Measurements from ENCODE around the gene CCNY. TPM values are rescaled to one million over a fixed set of nuclear protein-coding genes. Genes with fewer than 3 reads are reported as not detected.
A peak's percentile ranks its signal among the peaks of the same experiment; 100 is the strongest.

The CCNY gene
- total RNA-seq, 3 donors from 2014 or later (not counting 1 experiment from before 2014, with no cell fraction given), result 71.0 to 87.2 (median 74.3) TPM

- no peaks in the 10 kb centered on the region for H3K27me3 Mint-ChIP-seq (ENCODE audit: low read depth in 2 of 2)
- DNase-seq, result no peak
- 29% methylated on average over 1 of the region's 2 CpGs for WGBS (ENCODE audit: insufficient coverage)
- TF ChIP-seq CTCF (IDR thresholded peaks at IDR 0.05), result no peak
- no peaks in the 10 kb centered on the region for H3K36me3 Mint-ChIP-seq
- intact Hi-C loops (cut with micrococcal nuclease), result no loop called here
- no peaks in the 10 kb centered on the region for H3K9me3 Mint-ChIP-seq
- Histone ChIP-seq H3K4me3 (ENCODE audit: low read length) (no peak overlapping the region), H3K9me3 (ENCODE audit: control insufficient read depth, insufficient read depth, low read length) (no peaks in the 10 kb centered on the region), H3K36me3 (ENCODE audit: control insufficient read depth, insufficient read depth, low read length) (no peaks in the 10 kb centered on the region), H3K27me3 (ENCODE audit: control insufficient read depth, insufficient read depth, low read length) (no peaks in the 10 kb centered on the region), H3K4me1 (ENCODE audit: control insufficient read depth, insufficient read depth, low read length) (no peaks in the 10 kb centered on the region), H3K27ac (ENCODE audit: low read length) (no peak overlapping the region)
- peaks cover 27 to 40% of the 10 kb centered on the region in 2 donors for H3K4me1 Mint-ChIP-seq
- ATAC-seq, result no peak
- H3K27ac Mint-ChIP-seq, result no peak overlapping the region
- no peak overlapping the region for H3K4me3 Mint-ChIP-seq
Observed at GRCh38 chr10:35328404-35329037, 7.8 kb upstream of the CCNY start.

- Mint-ChIP-seq H3K27ac (peak overlapping the region in 1 of 2 donors; percentile 11), H3K4me1 (peaks cover 29 to 48% of the 10 kb centered on the region in 2 donors), H3K36me3 (no peaks in the 10 kb centered on the region), H3K9me3 (no peaks in the 10 kb centered on the region), H3K4me3 (no peak overlapping the region), H3K27me3 (ENCODE audit: low read depth in 2 of 2) (no peaks in the 10 kb centered on the region)
- intact Hi-C loops (cut with micrococcal nuclease), result no loop called here
- Histone ChIP-seq H3K36me3 (ENCODE audit: control insufficient read depth, insufficient read depth, low read length) (peaks cover 2% of the 10 kb centered on the region), H3K27me3 (ENCODE audit: control insufficient read depth, insufficient read depth, low read length) (no peaks in the 10 kb centered on the region), H3K9me3 (ENCODE audit: control insufficient read depth, insufficient read depth, low read length) (no peaks in the 10 kb centered on the region), H3K4me3 (ENCODE audit: low read length) (no peak overlapping the region), H3K4me1 (ENCODE audit: control insufficient read depth, insufficient read depth, low read length) (no peaks in the 10 kb centered on the region), H3K27ac (ENCODE audit: low read length) (no peak overlapping the region)
- ATAC-seq (no peak), DNase-seq (no peak)
- WGBS (ENCODE audit: insufficient coverage), result 89% methylated on average over 4 of the region's 4 CpGs
- no peak for TF ChIP-seq CTCF (IDR thresholded peaks at IDR 0.05)
Observed at GRCh38 chr10:35329520-35329919, 6.8 kb upstream of the CCNY start.

DNA sequence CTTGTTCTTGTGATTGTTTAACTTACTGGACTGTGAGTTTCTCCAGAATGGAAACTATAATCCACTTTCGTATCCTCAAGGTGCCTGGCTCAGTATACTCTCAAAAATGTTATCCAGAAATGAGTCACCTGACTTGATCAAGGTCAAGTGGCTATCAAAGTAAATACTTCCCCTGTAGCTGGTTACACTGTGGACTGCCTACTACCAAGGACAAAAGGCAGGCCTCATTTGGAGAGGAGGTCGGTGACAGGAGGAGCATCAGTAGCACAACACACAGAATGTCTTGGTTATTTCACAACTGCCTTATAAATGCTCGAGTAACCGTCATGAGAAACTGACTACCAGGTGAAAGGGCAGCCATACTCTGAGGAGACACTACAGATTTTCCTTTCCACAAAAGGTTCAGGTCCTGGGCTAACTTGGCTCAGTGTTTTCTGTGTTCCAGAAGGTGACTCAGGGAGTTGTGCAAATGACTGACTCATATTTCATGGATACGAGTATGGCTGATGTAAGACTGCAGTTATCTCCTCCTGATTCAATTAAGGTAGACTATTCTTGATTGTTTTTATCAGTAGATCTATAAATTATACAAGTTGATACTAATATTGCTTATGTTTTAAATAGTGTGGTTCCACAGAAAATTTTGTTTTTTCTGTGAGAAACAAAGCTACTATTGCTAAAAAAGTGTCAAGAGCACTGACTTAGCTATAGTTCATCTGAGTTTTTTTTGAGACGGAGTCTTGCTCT lies 4.2 kb upstream of the CCNY start:
- peaks cover 38 to 61% of the 10 kb centered on the region in 2 donors for H3K4me1 Mint-ChIP-seq

More for the DNA sequence above, 4.2 kb upstream of the CCNY start:
- H3K9me3 ChIP-seq (ENCODE audit: control insufficient read depth, insufficient read depth, low read length), result no peaks in the 10 kb centered on the region
- Mint-ChIP-seq H3K9me3 (no peaks in the 10 kb centered on the region), H3K36me3 (no peaks in the 10 kb centered on the region), H3K4me3 (no peak overlapping the region), H3K27ac (no peak overlapping the region), H3K27me3 (ENCODE audit: low read depth in 2 of 2) (no peaks in the 10 kb centered on the region)
- peaks cover 2% of the 10 kb centered on the region for H3K36me3 ChIP-seq (ENCODE audit: control insufficient read depth, insufficient read depth, low read length)
- DNase-seq, result no peak
- no peaks in the 10 kb centered on the region for H3K27me3 ChIP-seq (ENCODE audit: control insufficient read depth, insufficient read depth, low read length)
- ATAC-seq, result no peak
- WGBS (ENCODE audit: insufficient coverage), result 93% methylated on average over 5 of the region's 6 CpGs
- TF ChIP-seq CTCF (IDR thresholded peaks at IDR 0.05), result no peak
- intact Hi-C loops (cut with micrococcal nuclease), result no loop called here
- H3K4me3 ChIP-seq (ENCODE audit: low read length), result no peak overlapping the region
- H3K27ac ChIP-seq (ENCODE audit: low read length), result no peak overlapping the region
- H3K4me1 ChIP-seq (ENCODE audit: control insufficient read depth, insufficient read depth, low read length), result peaks cover 10% of the 10 kb centered on the region
